ENCODE measurements around the gene ZNF488.

The ZNF488 gene

DNA sequence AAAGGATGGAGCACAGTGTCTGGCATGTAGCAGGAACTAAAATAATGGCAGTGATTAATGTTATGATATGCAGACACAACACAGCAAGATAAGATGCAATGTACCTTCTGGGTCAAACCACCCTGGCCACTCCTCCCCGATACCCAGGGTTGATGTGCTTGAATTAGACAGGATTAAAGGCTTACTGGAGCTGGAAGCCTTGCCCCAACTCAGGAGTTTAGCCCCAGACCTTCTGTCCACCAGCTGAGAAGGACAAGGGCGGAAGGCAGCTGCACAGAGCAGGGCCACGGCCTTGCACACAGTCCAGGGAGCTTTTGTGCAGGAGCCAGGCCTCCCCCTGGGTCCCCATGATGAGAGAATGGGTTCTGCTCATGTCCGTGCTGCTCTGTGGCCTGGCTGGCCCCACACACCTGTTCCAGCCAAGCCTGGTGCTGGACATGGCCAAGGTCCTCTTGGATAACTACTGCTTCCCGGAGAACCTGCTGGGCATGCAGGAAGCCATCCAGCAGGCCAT is 35.9 kb downstream of the ZNF488 start, which contains the start of gene RBP3:
Gene RBP3, plus strand, starts transcription at position 226 of the 514 bp plus-strand sequence. Its CDS starts 122 bp downstream, at position 348.
- no peak within 1 kb of the TSS for H3K9ac ChIP-seq (ENCODE audit: low read depth, low read length, poor library complexity, severe bottlenecking)
- H3K4me3 ChIP-seq (ENCODE audit: low read length, poor library complexity, severe bottlenecking): no peak within 1 kb of the TSS
- no peaks in the 10 kb centered on the region for H3K27me3 ChIP-seq (ENCODE audit: insufficient read depth, low read length, poor library complexity, severe bottlenecking)
- H3K36me3 ChIP-seq (ENCODE audit: insufficient read depth, low read length): no peaks in the 10 kb centered on the region
- H4K20me1 ChIP-seq (ENCODE audit: insufficient read depth, low read length, poor library complexity, severe bottlenecking): no peaks in the 10 kb centered on the region
- no peak for TF ChIP-seq EZH2phosphoT487 (IDR thresholded peaks at IDR 0.05; ENCODE audit: borderline replicate concordance)
- TF ChIP-seq, protein P1, sequence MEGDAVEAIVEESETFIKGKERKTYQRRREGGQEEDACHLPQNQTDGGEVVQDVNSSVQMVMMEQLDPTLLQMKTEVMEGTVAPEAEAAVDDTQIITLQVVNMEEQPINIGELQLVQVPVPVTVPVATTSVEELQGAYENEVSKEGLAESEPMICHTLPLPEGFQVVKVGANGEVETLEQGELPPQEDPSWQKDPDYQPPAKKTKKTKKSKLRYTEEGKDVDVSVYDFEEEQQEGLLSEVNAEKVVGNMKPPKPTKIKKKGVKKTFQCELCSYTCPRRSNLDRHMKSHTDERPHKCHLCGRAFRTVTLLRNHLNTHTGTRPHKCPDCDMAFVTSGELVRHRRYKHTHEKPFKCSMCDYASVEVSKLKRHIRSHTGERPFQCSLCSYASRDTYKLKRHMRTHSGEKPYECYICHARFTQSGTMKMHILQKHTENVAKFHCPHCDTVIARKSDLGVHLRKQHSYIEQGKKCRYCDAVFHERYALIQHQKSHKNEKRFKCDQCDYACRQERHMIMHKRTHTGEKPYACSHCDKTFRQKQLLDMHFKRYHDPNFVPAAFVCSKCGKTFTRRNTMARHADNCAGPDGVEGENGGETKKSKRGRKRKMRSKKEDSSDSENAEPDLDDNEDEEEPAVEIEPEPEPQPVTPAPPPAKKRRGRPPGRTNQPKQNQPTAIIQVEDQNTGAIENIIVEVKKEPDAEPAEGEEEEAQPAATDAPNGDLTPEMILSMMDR (conservative IDR thresholded peaks at IDR 0.05; ENCODE audit: low read length): no peak
- H3K9me3 ChIP-seq (ENCODE audit: insufficient read depth, low read depth, low read length): no peaks in the 10 kb centered on the region
- no peaks in the 10 kb centered on the region for H3F3A ChIP-seq (ENCODE audit: low read depth)
- H3K9me2 ChIP-seq (replicated peaks; ENCODE audit: low read depth, low read length): no peaks in the 10 kb centered on the region
- no peaks in the 10 kb centered on the region for H3K79me2 ChIP-seq (ENCODE audit: insufficient read depth, low read length)
- no peaks in the 10 kb centered on the region for H3K4me1 ChIP-seq (ENCODE audit: insufficient read depth, low read length, poor library complexity, severe bottlenecking)
- H2AFZ ChIP-seq (ENCODE audit: low read length): no peak within 1 kb of the TSS
- no peak within 1 kb of the TSS for H3K4me2 ChIP-seq (ENCODE audit: low read depth, low read length, poor library complexity, severe bottlenecking)

DNA sequence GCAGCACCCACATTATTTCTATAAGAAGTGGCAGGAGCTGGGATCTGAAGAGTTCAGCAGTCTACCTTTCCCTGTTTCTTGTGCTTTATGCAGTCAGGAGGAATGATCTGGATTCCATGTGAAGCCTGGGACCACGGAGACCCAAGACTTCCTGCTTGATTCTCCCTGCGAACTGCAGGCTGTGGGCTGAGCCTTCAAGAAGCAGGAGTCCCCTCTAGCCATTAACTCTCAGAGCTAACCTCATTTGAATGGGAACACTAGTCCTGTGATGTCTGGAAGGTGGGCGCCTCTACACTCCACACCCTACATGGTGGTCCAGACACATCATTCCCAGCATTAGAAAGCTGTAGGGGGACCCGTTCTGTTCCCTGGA is 36.8 kb downstream of the ZNF488 start:
- Histone ChIP-seq H3K27me3 (ENCODE audit: insufficient read depth, low read length, poor library complexity, severe bottlenecking) (no peaks in the 10 kb centered on the region), H3K9me2 (replicated peaks; ENCODE audit: low read depth, low read length) (no peaks in the 10 kb centered on the region), H3F3A (ENCODE audit: low read depth) (no peaks in the 10 kb centered on the region), H3K4me2 (ENCODE audit: low read depth, low read length, poor library complexity, severe bottlenecking) (no peak overlapping the region), H3K4me3 (ENCODE audit: low read length, poor library complexity, severe bottlenecking) (no peak overlapping the region), H2AFZ (ENCODE audit: low read length) (no peak overlapping the region), H3K4me1 (ENCODE audit: insufficient read depth, low read length, poor library complexity, severe bottlenecking) (no peaks in the 10 kb centered on the region), H3K79me2 (ENCODE audit: insufficient read depth, low read length) (no peaks in the 10 kb centered on the region), H3K9ac (ENCODE audit: low read depth, low read length, poor library complexity, severe bottlenecking) (no peak overlapping the region), H4K20me1 (ENCODE audit: insufficient read depth, low read length, poor library complexity, severe bottlenecking) (no peaks in the 10 kb centered on the region), H3K36me3 (ENCODE audit: insufficient read depth, low read length) (no peaks in the 10 kb centered on the region), H3K9me3 (ENCODE audit: insufficient read depth, low read depth, low read length) (no peaks in the 10 kb centered on the region)
- TF ChIP-seq, protein P1 (conservative IDR thresholded peaks at IDR 0.05; ENCODE audit: low read length): no peak
- no peak for TF ChIP-seq EZH2phosphoT487 (IDR thresholded peaks at IDR 0.05; ENCODE audit: borderline replicate concordance)

DNA sequence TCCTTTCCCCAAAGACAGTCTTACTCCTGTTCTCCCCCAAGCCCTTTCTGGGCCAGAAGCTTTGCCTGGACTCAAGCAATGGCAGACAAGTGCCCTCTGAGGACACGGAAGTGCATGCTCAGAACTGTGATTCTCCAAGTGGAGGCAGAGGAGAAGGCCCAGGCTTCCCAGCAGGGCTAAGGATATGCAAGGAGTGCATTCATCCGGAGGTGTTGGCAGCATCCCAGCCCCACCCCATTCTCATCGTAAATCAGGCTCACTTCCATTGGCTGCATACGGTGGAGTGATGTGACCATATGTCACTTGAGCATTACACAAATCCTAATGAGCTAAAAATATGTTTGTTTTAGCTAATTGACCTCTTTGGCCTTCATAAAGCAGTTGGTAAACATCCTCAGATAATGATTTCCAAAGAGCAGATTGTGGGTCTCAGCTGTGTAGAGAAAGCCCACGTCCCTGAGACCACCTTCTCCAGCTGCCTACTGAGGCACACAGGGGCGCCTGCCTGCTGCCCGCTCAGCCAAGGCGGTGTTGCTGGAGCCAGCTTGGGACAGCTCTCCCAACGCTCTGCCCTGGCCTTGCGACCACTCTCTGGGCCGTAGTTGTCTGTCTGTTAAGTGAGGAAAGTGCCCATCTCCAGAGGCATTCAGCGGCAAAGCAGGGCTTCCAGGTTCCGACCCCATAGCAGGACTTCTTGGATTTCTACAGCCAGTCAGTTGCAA is 37.4 kb downstream of the ZNF488 start:
- no peak overlapping the region for H3K4me2 ChIP-seq (ENCODE audit: low read depth, low read length, poor library complexity, severe bottlenecking)
- H3K9me2 ChIP-seq (replicated peaks; ENCODE audit: low read depth, low read length): no peaks in the 10 kb centered on the region
- no peak overlapping the region for H3K4me3 ChIP-seq (ENCODE audit: low read length, poor library complexity, severe bottlenecking)
- TF ChIP-seq, protein P1 (conservative IDR thresholded peaks at IDR 0.05; ENCODE audit: low read length): no peak
- no peaks in the 10 kb centered on the region for H3F3A ChIP-seq (ENCODE audit: low read depth)
- H3K27me3 ChIP-seq (ENCODE audit: insufficient read depth, low read length, poor library complexity, severe bottlenecking): no peaks in the 10 kb centered on the region
- H3K9me3 ChIP-seq (ENCODE audit: insufficient read depth, low read depth, low read length): no peaks in the 10 kb centered on the region
- H4K20me1 ChIP-seq (ENCODE audit: insufficient read depth, low read length, poor library complexity, severe bottlenecking): no peaks in the 10 kb centered on the region
- no peak overlapping the region for H2AFZ ChIP-seq (ENCODE audit: low read length)
- no peaks in the 10 kb centered on the region for H3K36me3 ChIP-seq (ENCODE audit: insufficient read depth, low read length)
- no peaks in the 10 kb centered on the region for H3K4me1 ChIP-seq (ENCODE audit: insufficient read depth, low read length, poor library complexity, severe bottlenecking)
- no peak overlapping the region for H3K9ac ChIP-seq (ENCODE audit: low read depth, low read length, poor library complexity, severe bottlenecking)
- no peaks in the 10 kb centered on the region for H3K79me2 ChIP-seq (ENCODE audit: insufficient read depth, low read length)

All from Loucy (cell line).